HEK293T (cell line): ENCODE results near the gene TSPAN5.

ENCODE experiments used
- CTCF ChIA-PET: fragments of 350-600 bp; formaldehyde crosslinking; extraction: SDS; loops from one replicate; lab custom pipeline; 2021; ENCODE audit warnings: antibody characterized with exemption, inconsistent platforms; lab: Yijun Ruan, JAX
- POLR2A ChIA-PET: fragments of 350-600 bp; formaldehyde crosslinking; extraction: SDS; loops from one replicate; lab custom pipeline; 2020; ENCODE audit warnings: antibody characterized with exemption, inconsistent platforms; lab: Yijun Ruan, JAX
- DNase-seq: peaks from one replicate; pipeline ENCODE4 v3.0.0; 2012; ENCODE audit warnings: mixed read lengths; ENCODE audit errors: extremely low spot score
- ARNT ChIP-seq: fragments of 450-650 bp; IDR thresholded peaks from 2 replicates; pipeline ENCODE4 v1.6.1; 2017; ENCODE audit warnings: mild to moderate bottlenecking
- BHLHE40 ChIP-seq: fragments of 450-650 bp; IDR thresholded peaks from 2 replicates; pipeline ENCODE4 v1.6.1; 2016; ENCODE audit warnings: mild to moderate bottlenecking, moderate library complexity, borderline replicate concordance
- CTBP1 ChIP-seq: fragments of 450-650 bp; IDR thresholded peaks from 2 replicates; pipeline ENCODE4 v1.6.1; 2016; ENCODE audit warnings: borderline replicate concordance
- ELF4 ChIP-seq: fragments of 450-650 bp; IDR thresholded peaks from 2 replicates; pipeline ENCODE4 v1.6.1; 2017; ENCODE audit warnings: antibody characterized with exemption
- FOXA1 ChIP-seq: fragments of 450-650 bp; IDR thresholded peaks from 2 replicates; pipeline ENCODE4 v1.6.1; 2016; ENCODE audit warnings: mild to moderate bottlenecking
- FOXK2 ChIP-seq: fragments of 450-650 bp; IDR thresholded peaks from 2 replicates; pipeline ENCODE4 v1.6.1; 2016; ENCODE audit warnings: mild to moderate bottlenecking
- FOXM1 ChIP-seq: fragments of 450-650 bp; IDR thresholded peaks from 2 replicates; pipeline ENCODE4 v1.6.1; 2017; ENCODE audit warnings: mild to moderate bottlenecking, borderline replicate concordance
- HDGF ChIP-seq: fragments of 450-650 bp; IDR thresholded peaks from 2 replicates; pipeline ENCODE4 v1.6.1; 2017; ENCODE audit warnings: antibody characterized with exemption, borderline replicate concordance
- L3MBTL2 ChIP-seq: fragments of 450-650 bp; conservative IDR thresholded peaks from 2 replicates; pipeline ENCODE4 v1.6.1; 2016; ENCODE audit warnings: mild to moderate bottlenecking
- LEF1 ChIP-seq: fragments of 450-650 bp; IDR thresholded peaks from 2 replicates; pipeline ENCODE4 v1.6.1; 2017; ENCODE audit warnings: mild to moderate bottlenecking, borderline replicate concordance
- NFRKB ChIP-seq: fragments of 450-650 bp; IDR thresholded peaks from 2 replicates; pipeline ENCODE4 v1.6.1; 2016; ENCODE audit warnings: mild to moderate bottlenecking, moderate library complexity
- PKNOX1 ChIP-seq: fragments of 450-650 bp; IDR thresholded peaks from 2 replicates; pipeline ENCODE4 v1.6.1; 2016
- SP1 ChIP-seq: fragments of 450-650 bp; IDR thresholded peaks from 2 replicates; pipeline ENCODE4 v1.6.1; 2017
- SUZ12 ChIP-seq: fragments of 450-650 bp; IDR thresholded peaks from 2 replicates; pipeline ENCODE4 v1.6.1; 2016; ENCODE audit warnings: mild to moderate bottlenecking
- TARDBP ChIP-seq: fragments of 450-650 bp; IDR thresholded peaks from 2 replicates; pipeline ENCODE4 v1.6.1; 2016
- ZNF384 ChIP-seq: fragments of 450-650 bp; IDR thresholded peaks from 2 replicates; pipeline ENCODE4 v1.6.1; 2016

Gene TSPAN5

GRCh38 chr4:98521486-98521885 is 136.9 kb downstream of the TSPAN5 start:
- no peak for DNase-seq
- CTCF ChIA-PET: no interaction called here
- TF ChIP-seq TARDBP (no peak), ARNT (no peak), LEF1 (no peak), FOXK2 (no peak)
- POLR2A ChIA-PET: no interaction called here

- no peak for DNase-seq
- ChIA-PET POLR2A (no interaction called here), CTCF (no interaction called here)
- TF ChIP-seq CTBP1: no peak
- TF ChIP-seq FOXA1: no peak
- TF ChIP-seq NFRKB: no peak
- TF ChIP-seq ARNT: no peak
- TF ChIP-seq TARDBP: no peak
- TF ChIP-seq ZNF384: no peak
- no peak for TF ChIP-seq L3MBTL2
- TF ChIP-seq SP1: no peak
- no peak for TF ChIP-seq FOXK2
- no peak for TF ChIP-seq FOXM1
Observed at GRCh38 chr4:98519268-98519977, 139.0 kb downstream of the TSPAN5 start.

- DNase-seq: no peak
- ChIA-PET POLR2A (no interaction called here), CTCF (no interaction called here)
- TF ChIP-seq FOXM1: no peak
- TF ChIP-seq SUZ12: no peak
- no peak for TF ChIP-seq ELF4
- TF ChIP-seq PKNOX1: no peak
Observed at GRCh38 chr4:98518559-98519267, 139.7 kb downstream of the TSPAN5 start.

GRCh38 chr4:98517218-98518021 is 141.0 kb downstream of the TSPAN5 start:
- CTCF ChIA-PET: no interaction called here
- no peak for DNase-seq
- TF ChIP-seq CTBP1: no peak
- TF ChIP-seq FOXK2: no peak
- TF ChIP-seq FOXM1: no peak
- no peak for TF ChIP-seq ARNT
- no peak for TF ChIP-seq ZNF384
- no peak for TF ChIP-seq BHLHE40
- no peak for TF ChIP-seq LEF1
- no peak for TF ChIP-seq TARDBP
- TF ChIP-seq FOXA1: no peak
- TF ChIP-seq SP1: no peak
- no peak for TF ChIP-seq SUZ12
- no peak for TF ChIP-seq PKNOX1
- no peak for TF ChIP-seq HDGF
- no peak for TF ChIP-seq NFRKB
- POLR2A ChIA-PET: no interaction called here

GRCh38 chr4:98516441-98517217 is 141.8 kb downstream of the TSPAN5 start:
- DNase-seq: no peak
- TF ChIP-seq NFRKB (no peak), LEF1 (no peak), SUZ12 (no peak), PKNOX1 (no peak), FOXM1 (no peak), FOXK2 (no peak), SP1 (no peak), ARNT (no peak), BHLHE40 (no peak), CTBP1 (no peak), HDGF (no peak), FOXA1 (no peak)
- CTCF ChIA-PET: interaction anchor here (0.7 kb wide), 1 partner anchor 10 kb away, joined by 3 read pairs; no protein-coding TSS in a partner anchor
- POLR2A ChIA-PET: no interaction called here
